Ovary (tissue), 9 donors: ENCODE measurements around the gene SDK1. TPM values are rescaled to one million over a fixed set of nuclear protein-coding genes. Genes with fewer than 3 reads are reported as not detected.
"Not testable (repeated sequence)": the region's sequence is repeated elsewhere in the genome, so short reads cannot be mapped to it uniquely, and the experiment has no call there.

Experiments used
- DNase-seq, 5 donors: peaks; one replicate each; pipeline ENCODE4 v3.0.0-alpha.2; 2019 to 2020
- H3K27ac ChIP-seq, 2 donors: fragments of 200-600 bp; one replicate each; pipeline versions ENCODE4 v1.5.1 to v1.8.0; 2019 to 2022
- H3K27me3 ChIP-seq: fragments of 200-600 bp; one replicate; pipeline ENCODE4 v1.8.0; 2022
- H3K36me3 ChIP-seq: fragments of 200-600 bp; sonication (generic); one replicate; pipeline ENCODE4 v1.5.1; 2019
- H3K4me1 ChIP-seq: one replicate; pipeline ENCODE4 v1.8.1; 2013; ENCODE audit warnings: mild to moderate bottlenecking, moderate library complexity; ENCODE audit not compliant: insufficient read depth
- H3K4me3 ChIP-seq: fragments of 200-600 bp; sonication (generic); one replicate; pipeline ENCODE4 v1.5.1; 2017
- H3K9me3 ChIP-seq, 2 donors: fragments of 200-600 bp in 1 of 2; sonication (generic) in 1 of 2; one replicate each; pipeline versions ENCODE4 v1.5.1 to v1.8.1; 2013 to 2019; ENCODE audit warnings: mild to moderate bottlenecking in 1 of 2, moderate library complexity in 1 of 2
- EP300 ChIP-seq: sonication (generic); formaldehyde crosslinking; IDR thresholded peaks from one replicate; pipeline ENCODE4 v1.6.1; 2017; ENCODE audit warnings: antibody characterized with exemption
- POLR2A ChIP-seq: fragments of 450-650 bp; IDR thresholded peaks from one replicate; pipeline ENCODE4 v1.6.1; 2017; ENCODE audit warnings: antibody characterized with exemption, mild to moderate bottlenecking, moderate library complexity
- whole genome bisulfite sequencing, 3 donors: extraction: QIAGEN DNeasy Blood & Tissue Kit in 1 of 3; methylation state at CpG; one replicate each; pipeline versions ENCODE4 v1.1.5 to v1.1.7; 2013 to 2017; 5-methylcytosine and 5-hydroxymethylcytosine counted together
- intact Hi-C, 4 donors: fragments of 100-400 bp; cut with DNase I; formaldehyde crosslinking; loops; one replicate each; pipeline versions ENCODE4 v1.11.0 to v1.15.1; 2022 to 2023
- polyA plus RNA-seq, 2 donors: library from polyadenylated mRNA; stranded (reverse); fragments of 200-250 nt in 1 of 2; fragments of 350-450 nt in 1 of 2; fragmentation: Illumina TruSeq in 1 of 2; extraction: RNeasy Lipid Tissue Mini Kit (QIAGEN cat#74804) in 1 of 2; gene quantifications; one replicate each; pipeline ENCODE4 v1.2.3, GENCODE V29; 2013 to 2014
- total RNA-seq, 7 donors: library from RNA; depleted of rRNA in 2 of 7; stranded (reverse); fragments of >200 nt in 2 of 7; fragmentation: NEBNext Ultra II Directional in 3 of 7; extraction: Animal tissue kit (Norgen Biotek cat#: 25700) in 3 of 7; gene quantifications; one replicate each; pipeline versions ENCODE4 v1.1.0 to v1.2.4, GENCODE V29; 2016 to 2023
- TF ChIP-seq, protein P1 (sequence below), 3 donors: fragments of 450-650 bp in 2 of 3; fragments of 200-600 bp in 1 of 3; IDR thresholded peaks; one replicate each; pipeline versions ENCODE4 v1.5.1 to v1.8.0; 2016 to 2022; ENCODE audit warnings: antibody characterized with exemption in 3 of 3, mild to moderate bottlenecking in 1 of 3
- donor health status: DM: no; HTN: no; CAD: no; lungs with moderate emphysema.
- donor health status: DM: no; HTN: no; CAD: no.
- donor health status: Bipolar disorder and iron deficiency.
- donor health status: DM: yes; HTN: yes; CAD: no.
- donor health status: DM: no; HTN: no; CAD: no.
- donor health status: DM: yes; HTN: yes; CAD: no.

Gene SDK1
- total and polyA plus RNA-seq, 9 donors, result 1.2 to 13.3 (median 4.4) TPM

DNA sequence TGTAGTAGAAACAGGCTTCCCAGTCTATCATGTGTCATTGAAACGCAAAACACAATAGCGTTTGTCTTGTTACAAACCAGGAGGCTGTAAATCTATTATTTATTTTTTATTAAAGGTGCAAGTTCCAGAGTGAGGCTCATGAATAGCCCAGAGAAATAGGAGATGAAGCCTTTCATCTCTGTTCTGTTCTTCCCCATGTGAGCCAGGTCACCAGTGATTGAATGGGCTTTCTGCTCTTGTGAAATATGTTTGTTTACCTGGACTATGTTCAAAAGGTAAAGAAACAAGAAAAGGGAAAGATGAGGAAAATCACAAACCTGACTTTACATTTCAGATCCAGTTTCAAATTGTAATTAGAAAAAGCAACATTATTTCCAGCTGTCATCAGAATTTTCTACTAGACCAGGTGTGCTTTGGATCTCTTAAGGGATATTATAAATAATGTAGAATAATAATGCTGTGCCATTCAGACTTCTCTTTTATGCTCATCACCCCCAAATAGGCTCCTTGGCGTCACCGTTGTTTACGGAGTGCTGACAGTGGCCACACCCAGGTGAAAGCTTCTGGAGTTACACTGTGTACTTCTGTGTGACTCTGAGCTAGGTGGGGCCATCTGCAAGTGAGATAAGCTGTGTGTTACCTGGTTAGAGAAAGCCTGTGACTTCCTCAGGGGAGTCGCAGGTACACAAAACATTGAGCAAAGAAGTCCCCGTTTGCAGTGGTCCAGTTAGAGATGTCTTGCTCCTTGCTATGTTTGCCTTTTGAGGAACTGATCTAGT, 274.9 kb downstream of the SDK1 start:
- no peaks in the 10 kb centered on the region for H3K36me3 ChIP-seq
- H3K4me3 ChIP-seq, result no peak overlapping the region
- DNase-seq, result no peak
- H3K27me3 ChIP-seq, result no peaks in the 10 kb centered on the region
- intact Hi-C loops, result no loop called here
- H3K4me1 ChIP-seq, result no peaks in the 10 kb centered on the region
- H3K27ac ChIP-seq, result no peak overlapping the region
- no peaks in the 10 kb centered on the region for H3K9me3 ChIP-seq
- no peak for TF ChIP-seq EP300
- WGBS, 3 donors, result 91 to 98% (median 96%) methylated on average over 7 of the region's 7 CpGs

DNA sequence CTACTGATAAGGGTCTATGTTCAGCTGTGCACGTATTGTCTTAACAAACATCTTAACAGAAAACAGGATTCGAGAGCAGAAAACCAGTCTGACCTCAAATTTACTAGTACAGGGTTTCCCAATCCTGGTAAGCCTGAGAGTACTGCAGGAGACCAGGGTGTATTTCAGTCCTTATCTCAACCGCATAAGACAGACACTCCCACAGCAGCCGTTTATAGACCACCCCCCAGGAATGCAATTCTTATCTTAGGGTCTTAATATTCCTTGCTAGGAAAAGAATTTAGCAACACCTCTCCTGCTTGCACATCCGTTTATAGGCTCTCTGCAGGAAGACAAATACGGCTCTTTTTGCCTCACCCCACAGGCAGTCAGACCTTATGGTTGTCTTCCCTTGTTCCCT, 277.3 kb downstream of the SDK1 start:
- TF ChIP-seq POLR2A (no peak), EP300 (no peak)
- TF ChIP-seq, protein P1, sequence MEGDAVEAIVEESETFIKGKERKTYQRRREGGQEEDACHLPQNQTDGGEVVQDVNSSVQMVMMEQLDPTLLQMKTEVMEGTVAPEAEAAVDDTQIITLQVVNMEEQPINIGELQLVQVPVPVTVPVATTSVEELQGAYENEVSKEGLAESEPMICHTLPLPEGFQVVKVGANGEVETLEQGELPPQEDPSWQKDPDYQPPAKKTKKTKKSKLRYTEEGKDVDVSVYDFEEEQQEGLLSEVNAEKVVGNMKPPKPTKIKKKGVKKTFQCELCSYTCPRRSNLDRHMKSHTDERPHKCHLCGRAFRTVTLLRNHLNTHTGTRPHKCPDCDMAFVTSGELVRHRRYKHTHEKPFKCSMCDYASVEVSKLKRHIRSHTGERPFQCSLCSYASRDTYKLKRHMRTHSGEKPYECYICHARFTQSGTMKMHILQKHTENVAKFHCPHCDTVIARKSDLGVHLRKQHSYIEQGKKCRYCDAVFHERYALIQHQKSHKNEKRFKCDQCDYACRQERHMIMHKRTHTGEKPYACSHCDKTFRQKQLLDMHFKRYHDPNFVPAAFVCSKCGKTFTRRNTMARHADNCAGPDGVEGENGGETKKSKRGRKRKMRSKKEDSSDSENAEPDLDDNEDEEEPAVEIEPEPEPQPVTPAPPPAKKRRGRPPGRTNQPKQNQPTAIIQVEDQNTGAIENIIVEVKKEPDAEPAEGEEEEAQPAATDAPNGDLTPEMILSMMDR (IDR thresholded peaks at IDR 0.05), result no peak
- Histone ChIP-seq H3K9me3 (no peaks in the 10 kb centered on the region), H3K4me1 (no peaks in the 10 kb centered on the region), H3K27ac (no peak overlapping the region), H3K4me3 (no peak overlapping the region), H3K36me3 (no peaks in the 10 kb centered on the region), H3K27me3 (no peaks in the 10 kb centered on the region)
- no peak for DNase-seq
- 73 to 84% (median 80%) methylated on average over 6 of the region's 6 CpGs for WGBS, 3 donors
- intact Hi-C loops, result no loop called here

DNA sequence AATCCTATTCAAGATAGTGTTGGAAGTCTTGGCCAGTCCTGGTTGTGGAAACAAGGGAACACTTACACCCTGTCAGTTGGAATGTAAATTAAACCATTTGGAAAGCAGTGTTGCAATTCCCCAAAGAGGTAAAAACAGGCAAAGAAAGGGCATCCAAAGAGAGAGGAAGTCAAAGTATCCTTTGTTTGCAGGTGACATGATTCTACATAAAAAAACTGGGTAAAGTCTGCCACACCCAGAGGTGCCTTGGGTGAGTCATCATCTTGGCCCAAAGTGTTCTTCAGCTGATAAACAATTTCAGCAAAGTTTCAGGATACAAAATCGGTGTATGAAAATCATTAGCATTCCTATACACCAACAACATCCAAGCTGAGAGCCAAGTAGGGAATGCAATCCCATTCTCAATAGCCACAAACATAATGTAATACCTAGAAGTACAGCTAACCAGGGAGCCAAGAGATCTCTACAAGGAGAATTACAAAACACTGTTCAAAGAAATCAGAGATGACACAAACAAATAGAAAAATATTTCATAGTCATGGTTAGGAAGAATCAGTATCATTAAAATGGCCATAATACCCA, 278.7 kb downstream of the SDK1 start:
- intact Hi-C loops, result no loop called here
- Histone ChIP-seq H3K9me3 (no peaks in the 10 kb centered on the region), H3K4me3 (no peak overlapping the region), H3K4me1 (no peaks in the 10 kb centered on the region), H3K36me3 (no peaks in the 10 kb centered on the region), H3K27me3 (no peaks in the 10 kb centered on the region), H3K27ac (no peak overlapping the region)
- TF ChIP-seq EP300, result no peak
- TF ChIP-seq, protein P1 (IDR thresholded peaks at IDR 0.05), result no peak
- no peak for TF ChIP-seq POLR2A
- DNase-seq, result no peak
- WGBS, 3 donors, result 84 to 92% (median 90%) methylated on average over 1 of the region's 1 CpG

DNA sequence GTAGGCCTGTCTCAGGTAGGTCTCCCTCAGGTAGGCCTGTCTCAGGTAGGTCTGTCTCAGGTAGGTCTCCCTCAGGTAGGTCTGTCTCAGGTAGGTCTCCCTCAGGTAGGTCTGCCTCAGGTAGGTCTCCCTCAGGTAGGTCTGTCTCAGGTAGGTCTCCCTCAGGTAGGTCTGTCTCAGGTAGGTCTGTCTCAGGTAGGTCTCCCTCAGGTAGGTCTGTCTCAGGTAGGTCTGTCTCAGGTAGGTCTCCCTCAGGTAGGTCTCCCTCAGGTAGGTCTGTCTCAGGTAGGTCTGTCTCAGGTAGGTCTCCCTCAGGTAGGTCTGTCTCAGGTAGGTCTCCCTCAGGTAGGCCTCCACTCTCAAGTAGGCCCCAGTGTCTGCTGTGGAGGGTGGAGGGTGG, 281.1 kb downstream of the SDK1 start:
- H3K27ac ChIP-seq, DNase-seq, H3K9me3 ChIP-seq, H3K36me3 ChIP-seq, H3K27me3 ChIP-seq, intact Hi-C loops, H3K4me3 ChIP-seq, H3K4me1 ChIP-seq: not testable (repeated sequence)

DNA sequence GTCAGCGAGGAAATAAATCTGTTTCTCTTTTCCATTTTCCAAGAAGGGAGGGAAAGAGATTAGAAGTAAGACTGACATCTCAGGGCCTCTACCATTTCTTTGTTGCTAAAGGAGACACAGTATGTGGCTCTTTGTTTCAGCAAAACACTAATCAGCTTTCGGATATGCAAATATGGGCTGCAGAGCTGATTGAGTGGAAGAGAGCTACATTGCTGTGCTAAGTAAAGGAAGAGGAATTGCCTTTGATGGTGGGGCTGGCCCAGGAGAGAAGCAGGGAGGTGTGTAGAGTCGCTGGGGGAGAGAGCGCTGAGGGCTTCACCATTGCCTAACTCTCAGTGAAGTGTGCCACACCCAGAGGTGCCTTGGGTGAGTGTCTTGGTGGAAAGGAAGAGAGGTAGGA, 284.8 kb downstream of the SDK1 start:
- Histone ChIP-seq H3K4me1 (no peaks in the 10 kb centered on the region), H3K27me3 (no peaks in the 10 kb centered on the region), H3K36me3 (no peaks in the 10 kb centered on the region), H3K27ac (no peak overlapping the region), H3K4me3 (no peak overlapping the region), H3K9me3 (no peaks in the 10 kb centered on the region)
- DNase-seq, result no peak
- intact Hi-C loops, result no loop called here
- 76 to 86% (median 85%) methylated on average over 4 of the region's 4 CpGs for WGBS, 3 donors
- TF ChIP-seq POLR2A (no peak), EP300 (no peak)
- TF ChIP-seq, protein P1 (IDR thresholded peaks at IDR 0.05), result no peak
